Naive thymus-derived CD4-positive, alpha-beta T cell (primary cell): ENCODE data around the gene TCHHL1. TPM values are rescaled to one million over a fixed set of nuclear protein-coding genes. Genes with fewer than 3 reads are reported as not detected.
A peak's percentile ranks its signal among the peaks of the same experiment; 100 is the strongest.

ENCODE experiments used
- ATAC-seq: fragments of 150-1000 bp; cut with Tn5 transposase; 2 replicates; pipeline ENCODE4 v1.10.0; 2021; ENCODE audit warnings: mild to moderate bottlenecking, moderate library complexity
- CTCF ChIA-PET: fragments of 350-600 bp; sonication (Branson Sonifier 250); formaldehyde crosslinking; loops from one replicate; lab custom pipeline; 2021; ENCODE audit warnings: antibody characterized with exemption; lab: Charles Lee
- POLR2A ChIA-PET: fragments of 350-600 bp; sonication (Branson Sonifier 250); formaldehyde crosslinking; loops from one replicate; lab custom pipeline; 2021; ENCODE audit warnings: antibody characterized with exemption, inconsistent platforms; lab: Charles Lee
- DNase-seq, 9 donors: peaks; one replicate each; pipeline versions ENCODE4 v3.0.0 to v3.0.0-alpha.2; 2020 to 2022; ENCODE audit warnings: mixed read lengths in 1 of 9
- H3K27ac ChIP-seq: one replicate; pipeline ENCODE4 v1.7.0; 2013; ENCODE audit warnings: mild to moderate bottlenecking, low read depth, low read length, moderate library complexity
- H3K27me3 ChIP-seq, 2 donors: one replicate each; pipeline ENCODE4 v1.7.0; 2013; ENCODE audit warnings: low read length in 2 of 2, mild to moderate bottlenecking in 2 of 2, moderate library complexity in 2 of 2; ENCODE audit not compliant: control insufficient read depth in 2 of 2, insufficient read depth in 2 of 2
- H3K36me3 ChIP-seq, 3 experiments: 1 replicate in 2 of 3; 2 replicates in 1 of 3; pipeline ENCODE4 v1.7.0; 2013; ENCODE audit warnings: low read length in 3 of 3, mild to moderate bottlenecking in 3 of 3, moderate library complexity in 1 of 3; ENCODE audit not compliant: insufficient read depth in 3 of 3, control insufficient read depth in 2 of 3
- H3K4me1 ChIP-seq, 2 donors: one replicate each; pipeline ENCODE4 v1.7.0; 2013; ENCODE audit warnings: low read length in 2 of 2, mild to moderate bottlenecking in 2 of 2, moderate library complexity in 1 of 2; ENCODE audit not compliant: control insufficient read depth in 2 of 2, insufficient read depth in 2 of 2
- H3K4me3 ChIP-seq: 2 replicates; pipeline ENCODE4 v1.7.0; 2013; ENCODE audit warnings: mild to moderate bottlenecking, low read length
- H3K9me3 ChIP-seq, 3 experiments: 1 replicate in 2 of 3; 2 replicates in 1 of 3; pipeline ENCODE4 v1.7.0; 2013; ENCODE audit warnings: low read length in 3 of 3; ENCODE audit not compliant: control insufficient read depth in 2 of 3
- H3K27ac Mint-ChIP-seq, 9 donors: one replicate each; pipeline ENCODE4 v1.8.0; 2020 to 2022; ENCODE audit warnings: mixed read lengths in 9 of 9, mild to moderate bottlenecking in 8 of 9, moderate library complexity in 5 of 9, inconsistent platforms in 2 of 9
- H3K27me3 Mint-ChIP-seq, 5 donors: one replicate each; pipeline ENCODE4 v1.8.0; 2021 to 2022; ENCODE audit warnings: mixed read lengths in 5 of 5, mild to moderate bottlenecking in 1 of 5
- H3K36me3 Mint-ChIP-seq, 5 donors: one replicate each; pipeline ENCODE4 v1.8.0; 2020 to 2022; ENCODE audit warnings: mixed read lengths in 5 of 5, mild to moderate bottlenecking in 3 of 5, inconsistent platforms in 1 of 5
- H3K4me1 Mint-ChIP-seq, 7 donors: one replicate each; pipeline ENCODE4 v1.8.0; 2020 to 2022; ENCODE audit warnings: mixed read lengths in 7 of 7, mild to moderate bottlenecking in 3 of 7, inconsistent platforms in 1 of 7
- H3K4me3 Mint-ChIP-seq, 10 donors: one replicate each; pipeline ENCODE4 v1.8.0; 2020 to 2022; ENCODE audit warnings: mild to moderate bottlenecking in 10 of 10, mixed read lengths in 10 of 10, moderate library complexity in 6 of 10, inconsistent platforms in 2 of 10
- H3K9me3 Mint-ChIP-seq, 11 donors: one replicate each; pipeline ENCODE4 v1.8.0; 2020 to 2022; ENCODE audit warnings: mixed read lengths in 11 of 11, mild to moderate bottlenecking in 4 of 11, inconsistent platforms in 1 of 11, moderate library complexity in 1 of 11
- intact Hi-C, 2 donors: fragments of 100-400 bp; cut with micrococcal nuclease; formaldehyde crosslinking; loops; one replicate each; pipeline ENCODE4 v1.15.1; 2023
- polyA plus RNA-seq, 2 donors: library from polyadenylated mRNA; unstranded; fragments of 300-500 nt; fragmentation: Illumina TruSeq; gene quantifications; one replicate each; pipeline ENCODE4 v1.2.3, GENCODE V29; 2021
- total RNA-seq, 6 experiments: library from RNA in 5 of 6; stranded (reverse) in 5 of 6; gene quantifications; 1 replicate in 5 of 6; 2 replicates in 1 of 6; pipeline ENCODE4 v1.2.3 and lab custom pipeline; 2021 to 2026

TCHHL1 gene
- total and polyA plus RNA-seq, 7 experiments from 2014 or later: not detected

GRCh38 chr1:152039461-152039860 lies 49.4 kb downstream of the TCHHL1 start:
- ChIA-PET CTCF (interaction anchor here (1.2 kb wide), 1 partner anchor 9 kb away, joined by 4 read pairs; no protein-coding TSS in a partner anchor), POLR2A (interaction anchor here (1.2 kb wide), 1 partner anchor 9 kb away, joined by 3 read pairs; no protein-coding TSS in a partner anchor)
- ATAC-seq (no peak), DNase-seq (no peak)
- Histone ChIP-seq H3K27me3 (no peaks in the 10 kb centered on the region), H3K4me3 (no peak overlapping the region), H3K36me3 (no peaks in the 10 kb centered on the region), H3K4me1 (peaks cover 4 to 5% of the 10 kb centered on the region in 2 donors), H3K27ac (no peak overlapping the region), H3K9me3 (no peaks in the 10 kb centered on the region)
- H3K4me3 Mint-ChIP-seq: no peak overlapping the region
- peaks cover 4 to 27% (median 19%) of the 10 kb centered on the region in 7 donors for H3K4me1 Mint-ChIP-seq
- no peaks in the 10 kb centered on the region for H3K27me3 Mint-ChIP-seq
- intact Hi-C loops: loop anchor here in 1 of 2 donors (5.0 kb wide), 1 partner anchor 423 kb away; no protein-coding TSS in a partner anchor
- no peak overlapping the region for H3K27ac Mint-ChIP-seq
- peaks cover 0 to 1% (median 0%) of the 10 kb centered on the region in 11 donors for H3K9me3 Mint-ChIP-seq
- H3K36me3 Mint-ChIP-seq: peaks cover 0 to 11% (median 0%) of the 10 kb centered on the region in 5 donors

GRCh38 chr1:152038871-152039270 lies 50.0 kb downstream of the TCHHL1 start:
- no peaks in the 10 kb centered on the region for H3K9me3 ChIP-seq
- H3K36me3 Mint-ChIP-seq: peaks cover 0 to 14% (median 0%) of the 10 kb centered on the region in 5 donors
- ChIA-PET POLR2A (no interaction called here), CTCF (interaction anchor here (0.6 kb wide), 1 partner anchor 142 kb away, joined by 4 read pairs; no protein-coding TSS in a partner anchor)
- no peaks in the 10 kb centered on the region for H3K27me3 ChIP-seq
- H3K4me3 Mint-ChIP-seq: no peak overlapping the region
- peaks cover 0 to 1% (median 0%) of the 10 kb centered on the region in 11 donors for H3K9me3 Mint-ChIP-seq
- H3K27me3 Mint-ChIP-seq: no peaks in the 10 kb centered on the region
- H3K36me3 ChIP-seq: no peaks in the 10 kb centered on the region
- peaks cover 5 to 33% (median 22%) of the 10 kb centered on the region in 7 donors for H3K4me1 Mint-ChIP-seq
- H3K4me1 ChIP-seq: peaks cover 9 to 11% of the 10 kb centered on the region in 2 donors
- no peak for ATAC-seq
- H3K4me3 ChIP-seq: no peak overlapping the region
- H3K27ac ChIP-seq: no peak overlapping the region
- H3K27ac Mint-ChIP-seq: no peak overlapping the region
- intact Hi-C loops: loop anchor here in 1 of 2 donors (5.0 kb wide), 1 partner anchor 423 kb away; no protein-coding TSS in a partner anchor
- no peak for DNase-seq

- ChIA-PET CTCF (interaction anchor here (2.1 to 3.5 kb wide), 3 partner anchors 12 to 150 kb away, joined by 7 to 27 read pairs (median 8); no protein-coding TSS in a partner anchor), POLR2A (interaction anchor here (0.6 to 4.4 kb wide), 5 partner anchors 11 to 138 kb away, joined by 3 to 90 read pairs (median 4); no protein-coding TSS in a partner anchor)
- DNase-seq (peak; percentile 12 to 85 (median 23)), ATAC-seq (peak; percentile 77)
- no peaks in the 10 kb centered on the region for H3K27me3 Mint-ChIP-seq
- H3K4me3 Mint-ChIP-seq: peak within 1 kb of the TSS; percentile 88 to 99 (median 96)
- Histone ChIP-seq H3K4me1 (peaks cover 21 to 22% of the 10 kb centered on the region in 2 donors), H3K9me3 (no peaks in the 10 kb centered on the region), H3K27ac (peak within 1 kb of the TSS; percentile 81), H3K36me3 (peaks cover 3 to 20% (median 15%) of the 10 kb centered on the region in 3 experiments), H3K4me3 (peak within 1 kb of the TSS; percentile 70), H3K27me3 (no peaks in the 10 kb centered on the region)
- H3K27ac Mint-ChIP-seq: peak within 1 kb of the TSS; percentile 95 to 100 (median 98)
- H3K4me1 Mint-ChIP-seq: peaks cover 26 to 55% (median 41%) of the 10 kb centered on the region in 7 donors
- intact Hi-C loops: loop anchor here in 1 of 2 donors (5.0 kb wide), 1 partner anchor 426 kb away; no protein-coding TSS in a partner anchor
- H3K9me3 Mint-ChIP-seq: peaks cover 0 to 1% (median 0%) of the 10 kb centered on the region in 11 donors
- peaks cover 10 to 35% (median 12%) of the 10 kb centered on the region in 5 donors for H3K36me3 Mint-ChIP-seq
These were observed 52.3 kb downstream of the TCHHL1 start, which contains the start of gene S100A11 for GRCh38 chr1:152036267-152037216. S100A11 (minus strand) TSS chr1:152037004; CDS start chr1:152036915, 89 bp downstream.

GRCh38 chr1:152035539-152036266 lies 53.2 kb downstream of the TCHHL1 start:
- peak in 1 of 9 donors; percentile 19 for DNase-seq
- H3K9me3 Mint-ChIP-seq: peaks cover 0 to 1% (median 0%) of the 10 kb centered on the region in 11 donors

GRCh38 chr1:152034654-152035538 lies 54.0 kb downstream of the TCHHL1 start:
- Histone ChIP-seq H3K9me3 (no peaks in the 10 kb centered on the region), H3K27me3 (no peaks in the 10 kb centered on the region), H3K27ac (peak overlapping the region; percentile 81), H3K4me3 (peak overlapping the region; percentile 70), H3K36me3 (peaks cover 3 to 23% (median 15%) of the 10 kb centered on the region in 3 experiments), H3K4me1 (peaks cover 21 to 22% of the 10 kb centered on the region in 2 donors)
- intact Hi-C loops: loop anchor here (1.0 to 5.0 kb wide), 9 partner anchors 13 to 427 kb away; partner anchors contain the start of gene S100A10 (in 2 of the 2)
- Mint-ChIP-seq H3K4me1 (peaks cover 26 to 60% (median 41%) of the 10 kb centered on the region in 7 donors), H3K27ac (peak overlapping the region; percentile 95 to 100 (median 98)), H3K27me3 (no peaks in the 10 kb centered on the region), H3K36me3 (peaks cover 10 to 42% (median 17%) of the 10 kb centered on the region in 5 donors), H3K9me3 (peaks cover 0 to 3% (median 0%) of the 10 kb centered on the region in 11 donors), H3K4me3 (peak overlapping the region; percentile 88 to 99 (median 96))
- ATAC-seq (peak; percentile 82), DNase-seq (peak in 8 of 9 donors; percentile 60 to 78 (median 74))
- ChIA-PET CTCF (interaction anchor here (0.7 to 3.5 kb wide), 14 partner anchors 9 to 423 kb away, joined by 3 to 27 read pairs (median 4); no protein-coding TSS in a partner anchor), POLR2A (interaction anchor here (0.5 to 4.4 kb wide), 11 partner anchors 13 to 580 kb away, joined by 3 to 90 read pairs (median 3); no protein-coding TSS in a partner anchor)

More at GRCh38 chr1:152035539-152036266, 53.2 kb downstream of the TCHHL1 start:
- H3K27ac Mint-ChIP-seq: peak overlapping the region; percentile 95 to 100 (median 98)
- CTCF ChIA-PET: interaction anchor here (0.9 to 3.5 kb wide), 7 partner anchors 8 to 151 kb away, joined by 3 to 27 read pairs (median 7); no protein-coding TSS in a partner anchor
- H3K4me1 Mint-ChIP-seq: peaks cover 26 to 57% (median 41%) of the 10 kb centered on the region in 7 donors
- POLR2A ChIA-PET: interaction anchor here (0.6 to 4.4 kb wide), 8 partner anchors 12 to 137 kb away, joined by 3 to 90 read pairs (median 4); no protein-coding TSS in a partner anchor
- H3K36me3 Mint-ChIP-seq: peaks cover 10 to 38% (median 12%) of the 10 kb centered on the region in 5 donors
- Histone ChIP-seq H3K27me3 (no peaks in the 10 kb centered on the region), H3K36me3 (peaks cover 3 to 23% (median 15%) of the 10 kb centered on the region in 3 experiments), H3K27ac (peak overlapping the region; percentile 81), H3K9me3 (no peaks in the 10 kb centered on the region), H3K4me1 (peaks cover 21 to 22% of the 10 kb centered on the region in 2 donors), H3K4me3 (peak overlapping the region; percentile 70)
- intact Hi-C loops: loop anchor here (1.0 to 5.0 kb wide), 8 partner anchors 13 to 427 kb away; partner anchors contain the start of gene S100A10 (in 2 of the 2)
- ATAC-seq: no peak
- peak overlapping the region; percentile 88 to 99 (median 96) for H3K4me3 Mint-ChIP-seq
- no peaks in the 10 kb centered on the region for H3K27me3 Mint-ChIP-seq
